ENCODE data around the gene PDGFRB.

PDGFRB gene

DNA sequence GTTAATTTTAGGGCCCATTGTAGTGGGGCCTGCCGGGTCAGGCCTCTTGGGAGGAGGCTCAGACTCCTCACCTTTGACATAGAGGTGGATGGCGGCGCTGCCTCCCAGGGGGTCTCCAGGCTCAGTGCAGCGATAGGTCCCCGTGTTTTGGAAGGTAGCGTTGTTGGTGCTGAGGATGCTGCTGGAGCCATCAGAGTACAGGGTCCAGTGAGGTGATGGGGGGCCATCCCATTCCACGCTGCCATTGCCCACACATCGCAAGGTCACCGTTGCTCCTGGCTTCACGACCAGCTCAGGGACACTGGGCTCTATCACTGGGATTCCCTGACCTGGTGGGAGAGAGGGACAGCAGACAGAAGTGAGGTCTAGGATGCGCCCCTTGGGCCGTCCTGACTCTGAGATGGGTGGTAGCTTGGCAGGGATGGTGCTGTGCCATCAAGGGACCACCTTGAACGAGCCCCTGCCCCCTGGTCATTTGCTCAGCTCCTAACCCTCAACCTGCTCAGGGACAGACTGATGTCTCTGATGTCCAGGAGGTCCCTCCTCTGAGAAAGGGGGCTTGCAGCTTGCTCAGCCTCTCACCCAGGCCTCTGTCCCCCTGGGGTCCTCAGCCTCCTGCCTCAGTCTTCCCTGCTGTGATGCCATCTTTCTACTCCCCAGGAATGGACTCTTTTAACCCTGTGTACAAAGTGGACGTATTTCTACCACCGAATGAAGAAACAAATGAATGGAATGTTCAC, 74.8 kb downstream of the PDGFRB start:
- Histone ChIP-seq H3K4me3 (ENCODE audit: low read depth, low read length) (no peak overlapping the region), H3K4me1 (ENCODE audit: control insufficient read depth, insufficient read depth, low read length) (no peaks in the 10 kb centered on the region), H3K27ac (ENCODE audit: extremely low read depth, low read depth, low read length) (no peak overlapping the region), H3K36me3 (ENCODE audit: control insufficient read depth in 2 of 2, insufficient read depth in 1 of 2, low read length in 2 of 2) (no peaks in the 10 kb centered on the region), H3K9me3 (ENCODE audit: control insufficient read depth, insufficient read depth, low read depth, low read length) (no peaks in the 10 kb centered on the region)
- TF ChIP-seq ZNF600 (tag by site-specific recombination; IDR thresholded peaks at IDR 0.05) (no peak), PBX3 (CRISPR knock-in tag; IDR thresholded peaks at IDR 0.05) (no peak), ZBTB20 (tag by site-specific recombination; IDR thresholded peaks at IDR 0.05) (no peak), ZNF664 (tag by site-specific recombination; IDR thresholded peaks at IDR 0.05) (no peak), HOXA7 (CRISPR knock-in tag; IDR thresholded peaks at IDR 0.05; ENCODE audit: borderline replicate concordance) (no peak), ZFHX2 (tag by site-specific recombination; conservative IDR thresholded peaks at IDR 0.05) (no peak), ZFP41 (tag by site-specific recombination; IDR thresholded peaks at IDR 0.05; ENCODE audit: borderline replicate concordance) (no peak), KLF7 (tag by site-specific recombination; IDR thresholded peaks at IDR 0.05; ENCODE audit: borderline replicate concordance) (no peak), YY1 (tag by site-specific recombination; IDR thresholded peaks at IDR 0.05) (no peak), MYNN (tag by site-specific recombination; IDR thresholded peaks at IDR 0.05; ENCODE audit: borderline replicate concordance) (no peak), HIC1 (tag by site-specific recombination; IDR thresholded peaks at IDR 0.05) (no peak), ZEB2 (tag by site-specific recombination; IDR thresholded peaks at IDR 0.05) (no peak)
- TF ChIP-seq, protein P1, sequence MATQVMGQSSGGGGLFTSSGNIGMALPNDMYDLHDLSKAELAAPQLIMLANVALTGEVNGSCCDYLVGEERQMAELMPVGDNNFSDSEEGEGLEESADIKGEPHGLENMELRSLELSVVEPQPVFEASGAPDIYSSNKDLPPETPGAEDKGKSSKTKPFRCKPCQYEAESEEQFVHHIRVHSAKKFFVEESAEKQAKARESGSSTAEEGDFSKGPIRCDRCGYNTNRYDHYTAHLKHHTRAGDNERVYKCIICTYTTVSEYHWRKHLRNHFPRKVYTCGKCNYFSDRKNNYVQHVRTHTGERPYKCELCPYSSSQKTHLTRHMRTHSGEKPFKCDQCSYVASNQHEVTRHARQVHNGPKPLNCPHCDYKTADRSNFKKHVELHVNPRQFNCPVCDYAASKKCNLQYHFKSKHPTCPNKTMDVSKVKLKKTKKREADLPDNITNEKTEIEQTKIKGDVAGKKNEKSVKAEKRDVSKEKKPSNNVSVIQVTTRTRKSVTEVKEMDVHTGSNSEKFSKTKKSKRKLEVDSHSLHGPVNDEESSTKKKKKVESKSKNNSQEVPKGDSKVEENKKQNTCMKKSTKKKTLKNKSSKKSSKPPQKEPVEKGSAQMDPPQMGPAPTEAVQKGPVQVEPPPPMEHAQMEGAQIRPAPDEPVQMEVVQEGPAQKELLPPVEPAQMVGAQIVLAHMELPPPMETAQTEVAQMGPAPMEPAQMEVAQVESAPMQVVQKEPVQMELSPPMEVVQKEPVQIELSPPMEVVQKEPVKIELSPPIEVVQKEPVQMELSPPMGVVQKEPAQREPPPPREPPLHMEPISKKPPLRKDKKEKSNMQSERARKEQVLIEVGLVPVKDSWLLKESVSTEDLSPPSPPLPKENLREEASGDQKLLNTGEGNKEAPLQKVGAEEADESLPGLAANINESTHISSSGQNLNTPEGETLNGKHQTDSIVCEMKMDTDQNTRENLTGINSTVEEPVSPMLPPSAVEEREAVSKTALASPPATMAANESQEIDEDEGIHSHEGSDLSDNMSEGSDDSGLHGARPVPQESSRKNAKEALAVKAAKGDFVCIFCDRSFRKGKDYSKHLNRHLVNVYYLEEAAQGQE (tag by site-specific recombination; IDR thresholded peaks at IDR 0.05) = no peak
- TF ChIP-seq, protein P2, sequence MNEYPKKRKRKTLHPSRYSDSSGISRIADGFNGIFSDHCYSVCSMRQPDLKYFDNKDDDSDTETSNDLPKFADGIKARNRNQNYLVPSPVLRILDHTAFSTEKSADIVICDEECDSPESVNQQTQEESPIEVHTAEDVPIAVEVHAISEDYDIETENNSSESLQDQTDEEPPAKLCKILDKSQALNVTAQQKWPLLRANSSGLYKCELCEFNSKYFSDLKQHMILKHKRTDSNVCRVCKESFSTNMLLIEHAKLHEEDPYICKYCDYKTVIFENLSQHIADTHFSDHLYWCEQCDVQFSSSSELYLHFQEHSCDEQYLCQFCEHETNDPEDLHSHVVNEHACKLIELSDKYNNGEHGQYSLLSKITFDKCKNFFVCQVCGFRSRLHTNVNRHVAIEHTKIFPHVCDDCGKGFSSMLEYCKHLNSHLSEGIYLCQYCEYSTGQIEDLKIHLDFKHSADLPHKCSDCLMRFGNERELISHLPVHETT (tag by site-specific recombination; IDR thresholded peaks at IDR 0.05) = no peak
- ChIA-PET POLR2A (no interaction called here), CTCF (no interaction called here)

DNA sequence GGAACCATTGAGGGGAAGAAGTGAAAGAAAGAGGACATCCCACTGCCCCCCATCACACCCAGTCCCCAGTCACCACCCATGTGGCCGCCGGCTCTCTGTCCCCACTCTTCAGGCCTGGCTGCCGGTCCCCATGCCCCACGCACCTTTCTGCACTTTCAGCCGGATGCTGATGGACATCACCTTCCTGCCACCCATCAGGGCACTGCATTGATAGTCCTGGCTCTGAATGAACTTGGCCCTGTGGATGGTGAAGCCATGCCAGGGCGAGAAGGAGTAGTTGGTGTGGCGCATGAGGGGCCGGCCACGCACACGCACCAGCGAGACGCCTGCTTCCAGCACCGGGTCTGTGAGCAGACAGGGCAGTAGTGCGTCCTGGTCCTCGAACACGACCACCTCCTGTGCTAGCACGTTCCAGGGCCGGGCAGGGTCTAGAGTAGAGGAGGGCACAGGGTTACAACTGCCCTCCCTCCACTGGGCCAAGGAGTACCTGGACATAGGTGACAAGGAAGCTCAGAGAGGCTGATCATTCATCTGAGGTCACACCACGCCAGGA, 75.7 kb downstream of the PDGFRB start:
- Histone ChIP-seq H3K4me3 (ENCODE audit: low read depth, low read length) (no peak overlapping the region), H3K4me1 (ENCODE audit: control insufficient read depth, insufficient read depth, low read length) (no peaks in the 10 kb centered on the region), H3K36me3 (ENCODE audit: control insufficient read depth in 2 of 2, insufficient read depth in 1 of 2, low read length in 2 of 2) (no peaks in the 10 kb centered on the region), H3K27ac (ENCODE audit: extremely low read depth, low read depth, low read length) (no peak overlapping the region), H3K9me3 (ENCODE audit: control insufficient read depth, insufficient read depth, low read depth, low read length) (no peaks in the 10 kb centered on the region)
- CTCF ChIA-PET = no interaction called here
- POLR2A ChIA-PET = no interaction called here
- TF ChIP-seq ZNF449 (tag by site-specific recombination; IDR thresholded peaks at IDR 0.05) (no peak), ZNF2 (tag by site-specific recombination; IDR thresholded peaks at IDR 0.05) (no peak), ZNF155 (tag by site-specific recombination; IDR thresholded peaks at IDR 0.05) (no peak), ZNF558 (tag by site-specific recombination; IDR thresholded peaks at IDR 0.05) (no peak), ZNF791 (tag by site-specific recombination; IDR thresholded peaks at IDR 0.05) (no peak), BCL11A (tag by site-specific recombination; IDR thresholded peaks at IDR 0.05; ENCODE audit: low read depth) (no peak), GLIS2 (tag by site-specific recombination; IDR thresholded peaks at IDR 0.05) (no peak), ZNF394 (tag by site-specific recombination; IDR thresholded peaks at IDR 0.05; ENCODE audit: borderline replicate concordance) (no peak)
- TF ChIP-seq, protein P3, sequence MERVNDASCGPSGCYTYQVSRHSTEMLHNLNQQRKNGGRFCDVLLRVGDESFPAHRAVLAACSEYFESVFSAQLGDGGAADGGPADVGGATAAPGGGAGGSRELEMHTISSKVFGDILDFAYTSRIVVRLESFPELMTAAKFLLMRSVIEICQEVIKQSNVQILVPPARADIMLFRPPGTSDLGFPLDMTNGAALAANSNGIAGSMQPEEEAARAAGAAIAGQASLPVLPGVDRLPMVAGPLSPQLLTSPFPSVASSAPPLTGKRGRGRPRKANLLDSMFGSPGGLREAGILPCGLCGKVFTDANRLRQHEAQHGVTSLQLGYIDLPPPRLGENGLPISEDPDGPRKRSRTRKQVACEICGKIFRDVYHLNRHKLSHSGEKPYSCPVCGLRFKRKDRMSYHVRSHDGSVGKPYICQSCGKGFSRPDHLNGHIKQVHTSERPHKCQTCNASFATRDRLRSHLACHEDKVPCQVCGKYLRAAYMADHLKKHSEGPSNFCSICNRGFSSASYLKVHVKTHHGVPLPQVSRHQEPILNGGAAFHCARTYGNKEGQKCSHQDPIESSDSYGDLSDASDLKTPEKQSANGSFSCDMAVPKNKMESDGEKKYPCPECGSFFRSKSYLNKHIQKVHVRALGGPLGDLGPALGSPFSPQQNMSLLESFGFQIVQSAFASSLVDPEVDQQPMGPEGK (tag by site-specific recombination; IDR thresholded peaks at IDR 0.05) = no peak

Measured in HEK293 (cell line).